K562 (cell line): Measurements from ENCODE around the gene NTRK2. TPM values are rescaled to one million over a fixed set of nuclear protein-coding genes. Genes with fewer than 3 reads are reported as not detected.

ENCODE experiments used
- ATAC-seq: fragments of 200-7000 bp; cut with Tn5 transposase; 3 replicates; pipeline ENCODE4 v1.9.1; 2020; ENCODE audit warnings: moderate library complexity
- BruUV-seq: library from RNA; stranded (reverse); fragments of 400-500 nt; replicated peaks from 2 replicates; lab custom pipeline; 2021; lab: Mats Ljungman, UMichigan
- CTCF ChIA-PET: fragments of 300-600 bp; formaldehyde crosslinking; extraction: SDS; loops from one replicate; lab custom pipeline; 2021; ENCODE audit warnings: low intra/inter-chr PET ratio; lab: Yijun Ruan, JAX
- POLR2A ChIA-PET: fragments of 300-600, 350-650 bp; sonication (Branson Sonifier 250); formaldehyde crosslinking; extraction: SDS; loops from one replicate; lab custom pipeline; 2021; ENCODE audit warnings: antibody characterized with exemption, inconsistent platforms; lab: Yijun Ruan, JAX
- DNase-seq, 4 experiments: peaks; one replicate each; pipeline versions ENCODE4 v3.0.0 to v3.0.0-alpha.2; 2011 to 2018; ENCODE audit warnings: low spot score in 3 of 4, mixed read lengths in 3 of 4; ENCODE audit errors: extremely low read depth in 1 of 4
- FAIRE-seq: peaks from 2 replicates; lab custom pipeline; 2011; peaks lifted over from hg19 to GRCh38; lab: Jason Lieb, UNC
- H2AFZ ChIP-seq: 2 replicates; pipeline ENCODE4 v1.6.0; 2011; ENCODE audit warnings: low read depth, low read length, control low read depth, inconsistent platforms
- H3K27ac ChIP-seq: fragments of 200-600 bp; 3 replicates; pipeline ENCODE4 v1.8.0; 2011; ENCODE audit warnings: low read depth, mild to moderate bottlenecking, control low read depth, inconsistent platforms, low read length, moderate library complexity, mixed read lengths; ENCODE audit errors: extremely low read depth
- H3K27me3 ChIP-seq, 2 experiments: fragments of 300-600 bp in 1 of 2; 2 replicates in 1 of 2; 3 replicates in 1 of 2; pipeline versions ENCODE4 v1.6.0 to v1.8.0; 2011; ENCODE audit warnings: inconsistent platforms in 2 of 2, low read length in 2 of 2, mild to moderate bottlenecking in 1 of 2, mixed read lengths in 1 of 2, moderate library complexity in 1 of 2; ENCODE audit not compliant: control insufficient read depth in 2 of 2, insufficient read depth in 2 of 2
- H3K36me3 ChIP-seq: fragments of 300-600 bp; 3 replicates; pipeline ENCODE4 v1.8.0; 2011; ENCODE audit warnings: mild to moderate bottlenecking, low read length, inconsistent platforms; ENCODE audit not compliant: control insufficient read depth, insufficient read depth
- H3K4me1 ChIP-seq, 2 experiments: fragments of 200-600 bp in 1 of 2; replicated peaks in 1 of 2; 2 replicates in 1 of 2; 3 replicates in 1 of 2; pipeline versions ENCODE4 v1.5.1 to v1.8.0; 2011; ENCODE audit warnings: inconsistent platforms in 2 of 2, low read length in 2 of 2, mild to moderate bottlenecking in 1 of 2, mixed read lengths in 1 of 2, moderate library complexity in 1 of 2; ENCODE audit not compliant: control insufficient read depth in 2 of 2, insufficient read depth in 2 of 2
- H3K4me2 ChIP-seq: 2 replicates; pipeline ENCODE4 v1.6.1; 2011; ENCODE audit warnings: low read length, control low read depth, inconsistent platforms, mixed read lengths; ENCODE audit not compliant: insufficient read depth
- H3K4me3 ChIP-seq: fragments of 200-600 bp; sonication (generic), shearing (Covaris generic); 2 replicates; pipeline ENCODE4 v1.5.1; 2016; ENCODE audit warnings: control low read depth, inconsistent platforms
- H3K79me2 ChIP-seq: fragments of 200-600 bp; 3 replicates; pipeline ENCODE4 v1.8.0; 2011; ENCODE audit warnings: low read length, inconsistent platforms; ENCODE audit not compliant: control insufficient read depth, insufficient read depth
- H3K9ac ChIP-seq, 2 experiments: 2 replicates each; pipeline versions ENCODE4 v1.6.0 to v1.6.1; 2011; ENCODE audit warnings: low read depth in 2 of 2, low read length in 2 of 2, control low read depth in 1 of 2, inconsistent platforms in 1 of 2, mild to moderate bottlenecking in 1 of 2, mixed read lengths in 1 of 2; ENCODE audit not compliant: insufficient read depth in 1 of 2
- H3K9me1 ChIP-seq: one replicate; pipeline ENCODE4 v1.6.0; 2011; ENCODE audit warnings: inconsistent platforms, mild to moderate bottlenecking, low read length, moderate library complexity; ENCODE audit not compliant: control insufficient read depth, insufficient read depth
- H3K9me3 ChIP-seq: replicated peaks from 2 replicates; pipeline ENCODE4 v1.5.1; 2011; ENCODE audit warnings: low read depth, low read length, inconsistent platforms; ENCODE audit not compliant: control insufficient read depth, insufficient read depth
- H4K20me1 ChIP-seq: replicated peaks from 2 replicates; pipeline ENCODE4 v1.6.1; 2011; ENCODE audit warnings: low read length, inconsistent platforms, mixed read lengths; ENCODE audit not compliant: control insufficient read depth, insufficient read depth
- BACH1 ChIP-seq: fragments of 200-800 bp; sonication (Bioruptor generic); IDR thresholded peaks from 2 replicates; pipeline ENCODE4 v1.6.1; 2016; ENCODE audit warnings: missing genetic modification characterization, missing compliant biosample characterization
- ETS2 ChIP-seq: IDR thresholded peaks from 2 replicates; pipeline ENCODE4 v1.6.1; 2016; ENCODE audit warnings: borderline replicate concordance, missing genetic modification characterization, mild to moderate bottlenecking, moderate library complexity, missing compliant biosample characterization; ENCODE audit not compliant: poor library complexity, severe bottlenecking
- HNRNPK ChIP-seq: fragments of 200-400 bp; formaldehyde crosslinking; IDR thresholded peaks from one replicate; pipeline ENCODE4 v1.6.1; 2018; ENCODE audit warnings: mild to moderate bottlenecking, low read depth, low read length; ENCODE audit not compliant: poor library complexity, severe bottlenecking
- NCOR1 ChIP-seq: fragments of 450-650 bp; IDR thresholded peaks from 2 replicates; pipeline ENCODE4 v1.6.1; 2016; ENCODE audit warnings: mild to moderate bottlenecking, moderate library complexity
- RHOXF2B ChIP-seq: fragments of 250-450 bp; sonication (Bioruptor Pico); conservative IDR thresholded peaks from 2 replicates; pipeline ENCODE4 v1.5.1; 2021
- STAG1 ChIP-seq: sonication (generic); formaldehyde crosslinking; IDR thresholded peaks from 2 replicates; pipeline ENCODE4 v1.5.0; 2020; ENCODE audit warnings: missing genetic modification reagents, borderline replicate concordance
- STAT6 ChIP-seq: sonication (generic); formaldehyde crosslinking; IDR thresholded peaks from 2 replicates; pipeline ENCODE4 v1.8.1; 2023; ENCODE audit warnings: mild to moderate bottlenecking, missing genetic modification reagents
- TAF15 ChIP-seq: fragments of 200-400 bp; formaldehyde crosslinking; IDR thresholded peaks from 2 replicates; pipeline ENCODE4 v1.6.1; 2017; ENCODE audit warnings: mild to moderate bottlenecking, low read depth, low read length, moderate library complexity
- ZHX1 ChIP-seq: fragments of 150-350 bp; conservative IDR thresholded peaks from 2 replicates; pipeline ENCODE4 v1.6.1; 2014; ENCODE audit warnings: low read length
- ZNF277 ChIP-seq: fragments of 250-450 bp; sonication (Bioruptor Pico); IDR thresholded peaks from 2 replicates; pipeline ENCODE4 v1.8.0; 2022; ENCODE audit warnings: inconsistent platforms, mild to moderate bottlenecking, moderate library complexity, borderline replicate concordance
- ZNF830 ChIP-seq: fragments of 250-450 bp; sonication (Bioruptor Pico); IDR thresholded peaks from 2 replicates; pipeline ENCODE4 v1.5.0; 2021; ENCODE audit warnings: mild to moderate bottlenecking
- WGBS: fragments of 100-300 bp; shearing (Covaris generic); methylation state at CpG from one replicate; pipeline ENCODE4 v1.1.6; 2016; ENCODE audit warnings: low coverage, mixed read lengths; ENCODE audit not compliant: insufficient coverage; ENCODE audit errors: missing lambda C conversion rate; 5-methylcytosine and 5-hydroxymethylcytosine counted together
- in situ Hi-C: fragments of 300-500 bp; cut with MboI; formaldehyde crosslinking; loops from 4 replicates; pipeline ENCODE4 v1.15.0; 2018; ENCODE audit warnings: inconsistent platforms, mixed read lengths
- intact Hi-C: fragments of 100-400 bp; cut with micrococcal nuclease; formaldehyde crosslinking; loops from 2 replicates; pipeline ENCODE4 v1.14.2; 2022
- polyA plus RNA-seq, 8 experiments: library from polyadenylated mRNA; depleted of rRNA in 4 of 8; stranded (reverse) in 5 of 8; unstranded in 3 of 8; fragments of >200 nt; fragmentation: Nextera tagmentation in 2 of 8; fragmentation: Illumina TruSeq in 1 of 8; extraction: Ambion mirVana in 2 of 8; extraction: Trizol in 1 of 8; gene quantifications; 2 replicates each; pipeline versions ENCODE4 v1.2.1 to v1.2.3, GENCODE V29; 2011 to 2014; ENCODE audit warnings: inconsistent platforms in 1 of 8, missing spikeins in 1 of 8
- total RNA-seq, 7 experiments: library from RNA; depleted of rRNA in 6 of 7; stranded (reverse); fragments of >200 nt in 6 of 7; fragmentation: Illumina TruSeq in 2 of 7; extraction: Trizol in 2 of 7; gene quantifications; 2 replicates each; pipeline versions ENCODE4 v1.2.1 to v1.2.3, GENCODE V29; 2011 to 2021; ENCODE audit warnings: low replicate concordance in 1 of 7

Gene NTRK2
- total and polyA plus RNA-seq, 9 of the 15 experiments (the other 6 are each of a cell fraction or from before 2014, with no cell fraction given), result not detected

GRCh38 chr9:84670138-84671041 is 861 bp downstream of the NTRK2 start:
- FAIRE-seq (no peak), DNase-seq (no peak), ATAC-seq (no peak)
- no TSS peak for BruUV-seq
- Histone ChIP-seq H3K36me3 (no peaks in the 10 kb centered on the region), H3K79me2 (no peaks in the 10 kb centered on the region), H3K4me2 (no peak overlapping the region), H2AFZ (no peak overlapping the region), H3K4me1 (no peaks in the 10 kb centered on the region), H3K4me3 (no peak overlapping the region), H4K20me1 (no peaks in the 10 kb centered on the region), H3K27ac (no peak overlapping the region), H3K27me3 (no peaks in the 10 kb centered on the region), H3K9ac (no peak overlapping the region), H3K9me3 (no peaks in the 10 kb centered on the region), H3K9me1 (no peaks in the 10 kb centered on the region)
- in situ Hi-C loops, result no loop called here
- POLR2A ChIA-PET, result no interaction called here
- WGBS, result 7% methylated on average over 20 of the region's 67 CpGs
- CTCF ChIA-PET, result no interaction called here
- intact Hi-C loops, result no loop called here
- no peak for TF ChIP-seq HNRNPK
- TF ChIP-seq STAG1 (CRISPR knock-in tag), result no peak
- TF ChIP-seq ZNF830 (CRISPR knock-in tag), result no peak
- no peak for TF ChIP-seq ZNF277 (CRISPR knock-in tag)
- no peak for TF ChIP-seq ETS2 (tag)
- TF ChIP-seq STAT6 (CRISPR knock-in tag), result no peak
- TF ChIP-seq ZHX1, result no peak
- TF ChIP-seq RHOXF2B (CRISPR knock-in tag), result no peak
- no peak for TF ChIP-seq NCOR1
- TF ChIP-seq BACH1 (tag), result no peak
- no peak for TF ChIP-seq TAF15
